ENCODE data around the gene UXS1. TPM values are rescaled to one million over a fixed set of nuclear protein-coding genes. Genes with fewer than 3 reads are reported as not detected.
A peak's percentile ranks its signal among the peaks of the same experiment; 100 is the strongest.

The UXS1 gene
- total RNA-seq, 4 donors from 2014 or later, result 23.5 to 40.4 (median 33.1) TPM

DNA sequence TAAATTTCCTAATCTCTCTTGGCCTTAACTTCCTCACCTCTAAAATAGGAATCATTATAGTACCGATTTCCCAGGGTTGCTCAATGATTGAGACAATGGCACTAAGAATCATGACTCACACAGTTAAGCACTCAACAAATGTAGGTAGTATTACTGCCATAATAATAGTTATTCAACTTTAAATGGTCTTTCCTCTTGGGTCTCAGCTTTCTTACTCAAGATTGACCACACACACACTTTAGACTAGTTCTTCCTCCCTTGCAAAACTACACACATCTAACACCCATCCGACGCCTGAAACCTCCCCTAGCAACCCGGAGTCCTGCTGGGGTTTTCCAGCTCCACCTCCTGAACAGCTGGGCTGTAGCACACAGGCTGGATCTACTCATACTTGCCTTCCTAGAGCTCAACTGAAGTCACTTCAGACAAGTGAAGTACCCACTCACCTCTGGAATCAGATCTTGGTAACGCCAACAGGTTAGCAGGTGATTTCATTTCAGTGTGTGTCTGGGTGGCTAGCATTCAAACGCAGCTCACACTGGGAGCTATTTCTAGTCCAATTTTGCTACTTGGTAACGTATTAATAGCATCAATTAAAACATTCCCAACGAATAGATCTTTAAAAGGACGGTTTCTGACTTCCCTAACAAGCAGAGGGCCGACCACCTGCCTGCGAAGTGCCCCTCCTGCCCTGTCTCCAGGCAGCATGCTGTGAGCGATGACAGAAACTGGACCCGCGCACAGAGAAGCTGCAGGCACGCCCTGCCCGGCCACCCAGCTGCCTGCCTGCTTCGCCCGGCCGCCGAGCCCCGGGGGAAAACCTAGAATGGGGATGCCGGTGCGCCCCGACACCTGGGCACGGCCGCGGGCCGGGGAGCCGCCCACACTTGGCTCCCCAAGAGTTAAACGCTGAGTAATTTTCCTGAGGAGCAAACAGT is 1.1 kb downstream of the UXS1 start:
- no peaks in the 10 kb centered on the region for H3K36me3 ChIP-seq
- peaks cover 0 to 7% (median 0%) of the 10 kb centered on the region in 4 donors for H3K27me3 ChIP-seq
- H3K4me1 ChIP-seq, result peaks cover 0 to 64% (median 18%) of the 10 kb centered on the region in 3 donors
- peak overlapping the region; percentile 69 to 99 (median 93) for H3K4me3 ChIP-seq
- WGBS, 2 donors, result 1 to 3% methylated on average over 8 to 10 of the region's 30 CpGs
- intact Hi-C loops (cut with DNase I), result no loop called here
- H3K27ac ChIP-seq, result peak overlapping the region; percentile 85 to 94 (median 91)
- H3K9me3 ChIP-seq, result no peaks in the 10 kb centered on the region
- TF ChIP-seq POLR2A (IDR thresholded peaks at IDR 0.05), result peak in 1 of 4 donors; percentile 7
- TF ChIP-seq, protein P1, sequence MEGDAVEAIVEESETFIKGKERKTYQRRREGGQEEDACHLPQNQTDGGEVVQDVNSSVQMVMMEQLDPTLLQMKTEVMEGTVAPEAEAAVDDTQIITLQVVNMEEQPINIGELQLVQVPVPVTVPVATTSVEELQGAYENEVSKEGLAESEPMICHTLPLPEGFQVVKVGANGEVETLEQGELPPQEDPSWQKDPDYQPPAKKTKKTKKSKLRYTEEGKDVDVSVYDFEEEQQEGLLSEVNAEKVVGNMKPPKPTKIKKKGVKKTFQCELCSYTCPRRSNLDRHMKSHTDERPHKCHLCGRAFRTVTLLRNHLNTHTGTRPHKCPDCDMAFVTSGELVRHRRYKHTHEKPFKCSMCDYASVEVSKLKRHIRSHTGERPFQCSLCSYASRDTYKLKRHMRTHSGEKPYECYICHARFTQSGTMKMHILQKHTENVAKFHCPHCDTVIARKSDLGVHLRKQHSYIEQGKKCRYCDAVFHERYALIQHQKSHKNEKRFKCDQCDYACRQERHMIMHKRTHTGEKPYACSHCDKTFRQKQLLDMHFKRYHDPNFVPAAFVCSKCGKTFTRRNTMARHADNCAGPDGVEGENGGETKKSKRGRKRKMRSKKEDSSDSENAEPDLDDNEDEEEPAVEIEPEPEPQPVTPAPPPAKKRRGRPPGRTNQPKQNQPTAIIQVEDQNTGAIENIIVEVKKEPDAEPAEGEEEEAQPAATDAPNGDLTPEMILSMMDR (IDR thresholded peaks at IDR 0.05), result no peak
- DNase-seq, result no peak

- TF ChIP-seq POLR2A (IDR thresholded peaks at IDR 0.05), result no peak
- TF ChIP-seq, protein P1 (IDR thresholded peaks at IDR 0.05), result no peak
- H3K4me3 ChIP-seq, result no peak overlapping the region
- peaks cover 0 to 7% (median 0%) of the 10 kb centered on the region in 4 donors for H3K27me3 ChIP-seq
- no peaks in the 10 kb centered on the region for H3K9me3 ChIP-seq
- peaks cover 0 to 63% (median 18%) of the 10 kb centered on the region in 3 donors for H3K4me1 ChIP-seq
- DNase-seq, result no peak
- no peaks in the 10 kb centered on the region for H3K36me3 ChIP-seq
- H3K27ac ChIP-seq, result no peak overlapping the region
- intact Hi-C loops (cut with DNase I), result no loop called here
- 65 to 68% methylated on average over 5 of the region's 5 CpGs for WGBS, 2 donors
Observed at GRCh38 chr2:106191511-106192016, 2.5 kb downstream of the UXS1 start.

DNA sequence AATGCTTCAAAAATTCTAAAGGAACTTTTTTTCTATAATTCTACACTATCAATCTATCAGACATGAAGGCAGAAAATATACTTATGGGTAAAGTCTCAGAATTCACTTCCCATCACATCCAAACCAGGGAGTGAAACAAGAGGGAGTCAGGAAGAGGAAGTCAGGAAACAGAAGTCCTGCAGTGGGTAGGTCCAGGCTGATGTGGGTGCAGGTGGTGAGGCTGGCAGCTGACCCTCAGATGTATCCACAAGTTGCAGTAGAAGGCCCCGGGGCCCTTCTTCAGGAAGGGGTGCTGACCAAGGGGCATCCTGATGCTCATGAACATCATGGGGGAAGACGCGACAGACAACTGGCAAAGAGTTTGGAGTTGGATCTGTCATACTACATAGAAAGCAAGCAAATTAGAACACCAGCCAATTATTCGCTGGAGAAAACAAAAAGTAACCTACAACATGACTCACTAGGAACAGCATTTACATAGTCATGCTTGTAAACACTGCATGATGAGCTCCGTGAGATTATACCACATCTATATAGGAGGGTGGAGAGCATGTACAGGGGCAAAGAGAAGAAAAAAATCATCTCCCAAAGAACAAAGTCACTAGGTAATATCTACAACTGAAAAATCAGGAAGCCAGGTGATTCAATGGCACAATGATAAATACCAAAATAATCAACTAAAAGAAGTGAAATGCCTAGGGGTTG is 4.2 kb downstream of the UXS1 start:
- 49 to 66% methylated on average over 5 of the region's 5 CpGs for WGBS, 2 donors
- Histone ChIP-seq H3K27ac (peak overlapping the region in 1 of 4 donors; percentile 47), H3K4me1 (peaks cover 0 to 56% (median 15%) of the 10 kb centered on the region in 3 donors), H3K27me3 (no peaks in the 10 kb centered on the region), H3K4me3 (no peak overlapping the region), H3K36me3 (no peaks in the 10 kb centered on the region), H3K9me3 (no peaks in the 10 kb centered on the region)
- DNase-seq, result no peak
- intact Hi-C loops (cut with DNase I), result no loop called here
- TF ChIP-seq, protein P1 (IDR thresholded peaks at IDR 0.05), result no peak
- no peak for TF ChIP-seq POLR2A (IDR thresholded peaks at IDR 0.05)

- TF ChIP-seq, protein P1 (IDR thresholded peaks at IDR 0.05), result no peak
- no peak for TF ChIP-seq POLR2A (IDR thresholded peaks at IDR 0.05)
- 83 to 88% methylated on average over 5 to 6 of the region's 6 CpGs for WGBS, 2 donors
- Histone ChIP-seq H3K27me3 (no peaks in the 10 kb centered on the region), H3K4me1 (peaks cover 0 to 52% (median 12%) of the 10 kb centered on the region in 3 donors), H3K36me3 (no peaks in the 10 kb centered on the region), H3K4me3 (no peak overlapping the region), H3K27ac (peak overlapping the region in 1 of 4 donors; percentile 47), H3K9me3 (no peaks in the 10 kb centered on the region)
- no peak for DNase-seq
- intact Hi-C loops (cut with DNase I), result no loop called here
Observed at GRCh38 chr2:106189325-106189724, 4.8 kb downstream of the UXS1 start.
